IMR-90 (cell line): ENCODE measurements around the gene PLXNB1. TPM values are rescaled to one million over a fixed set of nuclear protein-coding genes. Genes with fewer than 3 reads are reported as not detected.

Experiments used
- microRNA-seq, 2 experiments: library from miRNA; stranded (forward) in 1 of 2; unstranded in 1 of 2; fragments of 10-50 nt in 1 of 2; fragments of <30 nt in 1 of 2; gene quantifications in 1 of 2; microRNA quantifications in 1 of 2; one replicate each; pipeline versions ENCODE3 to v1.1.0; 2013 to 2020; ENCODE audit not compliant: insufficient read depth in 1 of 2, insufficient read length in 1 of 2, unreplicated experiment in 1 of 2
- polyA plus RNA-seq, 3 experiments: library from polyadenylated mRNA; depleted of rRNA; stranded (reverse); fragments of >200 nt; gene quantifications; 2 replicates each; pipeline ENCODE4 v1.2.3, GENCODE V29; 2012; ENCODE audit warnings: low replicate concordance in 1 of 3
- small RNA-seq, 5 experiments: library from RNA; depleted of rRNA; stranded (forward); fragments of <200 nt; gene quantifications; one replicate each; pipeline ENCODE3, GENCODE V24; 2012
- total RNA-seq: library from RNA; depleted of rRNA; stranded (reverse); fragments of >200 nt; gene quantifications from 2 replicates; pipeline ENCODE4 v1.2.3, GENCODE V29; 2012; rRNA removed

The PLXNB1 gene
- total and polyA plus RNA-seq, 2 of the 4 experiments (the other 2 are of a cell fraction) = 5.2 to 25.3 TPM

Small RNA genes lying within 50 kb of the gene (microRNA-seq; reads per million reads assigned to microRNA genes)
- not detected for gene RN7SL321P (ENCODE audit: insufficient read depth, insufficient read length)

Small RNA genes lying within 50 kb of the gene (small RNA-seq; reads per million reads assigned to genes)
- 0 reads per million in 5 experiments for gene RN7SL321P

Other genes with a start within 250 kb of the PLXNB1 start
- gene CDC25A, start 241.7 kb downstream of the PLXNB1 start, total RNA-seq = 9.7 and 10.6 TPM in 2 replicates
- gene CDC25A, start 241.7 kb downstream of the PLXNB1 start, polyA plus RNA-seq (2012; rRNA removed) = 4.2 and 4.7 TPM in 2 replicates
- not detected in 2 replicates for gene CAMP, start 206.6 kb downstream of the PLXNB1 start, total RNA-seq
- not detected in 2 replicates for gene CAMP, start 206.6 kb downstream of the PLXNB1 start, polyA plus RNA-seq (2012; rRNA removed)
- 3.9 and 4.7 TPM in 2 replicates for gene ZNF589, start 189.0 kb downstream of the PLXNB1 start, total RNA-seq
- 3.3 and 4.4 TPM in 2 replicates for gene ZNF589, start 189.0 kb downstream of the PLXNB1 start, polyA plus RNA-seq (2012; rRNA removed)
- 15.6 and 23.3 TPM in 2 replicates for gene NME6, start 128.7 kb downstream of the PLXNB1 start, total RNA-seq
- gene NME6, start 128.7 kb downstream of the PLXNB1 start, polyA plus RNA-seq (2012; rRNA removed) = 23.0 and 24.8 TPM in 2 replicates
- not detected in 2 replicates for gene SPINK8, start 96.4 kb downstream of the PLXNB1 start, total RNA-seq
- gene SPINK8, start 96.4 kb downstream of the PLXNB1 start, polyA plus RNA-seq (2012; rRNA removed) = not detected in 2 replicates
- gene FBXW12, start 57.9 kb downstream of the PLXNB1 start, total RNA-seq = not detected in 2 replicates
- gene FBXW12, start 57.9 kb downstream of the PLXNB1 start, polyA plus RNA-seq (2012; rRNA removed) = not detected in 2 replicates
- 15.3 and 16.1 TPM in 2 replicates for gene CCDC51, start 10.0 kb upstream of the PLXNB1 start, total RNA-seq
- gene CCDC51, start 10.0 kb upstream of the PLXNB1 start, polyA plus RNA-seq (2012; rRNA removed) = 11.0 TPM in 2 replicates
- gene TMA7, start 10.2 kb upstream of the PLXNB1 start, total RNA-seq = 81.9 and 131 TPM in 2 replicates
- 220 and 240 TPM in 2 replicates for gene TMA7, start 10.2 kb upstream of the PLXNB1 start, polyA plus RNA-seq (2012; rRNA removed)
- gene ATRIP, start 16.7 kb upstream of the PLXNB1 start, total RNA-seq = 7.2 and 10.8 TPM in 2 replicates
- gene ATRIP, start 16.7 kb upstream of the PLXNB1 start, polyA plus RNA-seq (2012; rRNA removed) = 6.8 and 7.2 TPM in 2 replicates
- 82.3 and 88.6 TPM in 2 replicates for gene SHISA5, start 74.1 kb upstream of the PLXNB1 start, total RNA-seq
- gene SHISA5, start 74.1 kb upstream of the PLXNB1 start, polyA plus RNA-seq (2012; rRNA removed) = 162 and 181 TPM in 2 replicates
- 16.1 and 17.0 TPM in 2 replicates for gene PFKFB4, start 126.7 kb upstream of the PLXNB1 start, total RNA-seq
- 14.8 and 16.9 TPM in 2 replicates for gene PFKFB4, start 126.7 kb upstream of the PLXNB1 start, polyA plus RNA-seq (2012; rRNA removed)
- 0.54 and 0.56 TPM in 2 replicates for gene UCN2, start 133.7 kb upstream of the PLXNB1 start, total RNA-seq
- 2.3 and 2.7 TPM in 2 replicates for gene UCN2, start 133.7 kb upstream of the PLXNB1 start, polyA plus RNA-seq (2012; rRNA removed)
- 3.1 and 4.1 TPM in 2 replicates for gene COL7A1, start 165.2 kb upstream of the PLXNB1 start, total RNA-seq
- 20.3 and 23.2 TPM in 2 replicates for gene COL7A1, start 165.2 kb upstream of the PLXNB1 start, polyA plus RNA-seq (2012; rRNA removed)
- 952 and 1,365 TPM in 2 replicates for gene UQCRC1, start 179.6 kb upstream of the PLXNB1 start, total RNA-seq
- gene UQCRC1, start 179.6 kb upstream of the PLXNB1 start, polyA plus RNA-seq (2012; rRNA removed) = 410 and 474 TPM in 2 replicates
- not detected in 2 replicates for gene TMEM89, start 191.7 kb upstream of the PLXNB1 start, total RNA-seq
- 0.15 TPM in 1 of 2 replicates, not detected in the other for gene TMEM89, start 191.7 kb upstream of the PLXNB1 start, polyA plus RNA-seq (2012; rRNA removed)
- 11.7 and 11.8 TPM in 2 replicates for gene SLC26A6, start 205.4 kb upstream of the PLXNB1 start, total RNA-seq
- gene SLC26A6, start 205.4 kb upstream of the PLXNB1 start, polyA plus RNA-seq (2012; rRNA removed) = 31.4 and 34.3 TPM in 2 replicates
- gene CELSR3, start 232.8 kb upstream of the PLXNB1 start, total RNA-seq = 0.18 and 0.28 TPM in 2 replicates
- gene CELSR3, start 232.8 kb upstream of the PLXNB1 start, polyA plus RNA-seq (2012; rRNA removed) = 0.59 and 0.63 TPM in 2 replicates